Thoracic aorta (tissue), 2 donors: ENCODE data around the gene ORM1. TPM values are rescaled to one million over a fixed set of nuclear protein-coding genes. Genes with fewer than 3 reads are reported as not detected.

ENCODE experiments used
- ATAC-seq: fragments of 150-250 bp; one replicate; pipeline ENCODE4 v1.8.0; 2017; ENCODE audit warnings: low read depth; ENCODE audit not compliant: insufficient number of reproducible peaks, low FRiP score
- DNase-seq: peaks from one replicate; pipeline ENCODE4 v3.0.0-alpha.2; 2020; ENCODE audit warnings: low spot score
- H3K27ac ChIP-seq, 2 donors: fragments of 200-600 bp; sonication (generic); 1 replicate in 1 of 2; 2 replicates in 1 of 2; pipeline ENCODE4 v1.5.1; 2016; ENCODE audit warnings: mild to moderate bottlenecking in 2 of 2, moderate library complexity in 2 of 2
- H3K27me3 ChIP-seq: fragments of 200-600 bp; sonication (generic); replicated peaks from 2 replicates; pipeline ENCODE4 v1.6.0; 2016; ENCODE audit warnings: mild to moderate bottlenecking; ENCODE audit not compliant: insufficient read depth
- H3K36me3 ChIP-seq: fragments of 200-600 bp; sonication (generic); one replicate; pipeline ENCODE4 v1.5.1; 2016
- H3K4me1 ChIP-seq, 2 donors: fragments of 200-600 bp; sonication (generic); 1 replicate in 1 of 2; 2 replicates in 1 of 2; pipeline versions ENCODE4 v1.5.1 to v1.6.0; 2016; ENCODE audit warnings: low read depth in 2 of 2, mild to moderate bottlenecking in 1 of 2; ENCODE audit not compliant: control insufficient read depth in 1 of 2
- H3K4me3 ChIP-seq: fragments of 200-600 bp; sonication (generic); 2 replicates; pipeline ENCODE4 v1.5.1; 2016; ENCODE audit warnings: mild to moderate bottlenecking
- H3K9me3 ChIP-seq: fragments of 200-600 bp; sonication (generic); 2 replicates; pipeline ENCODE4 v1.5.1; 2016
- total RNA-seq, 2 donors: library from RNA; depleted of rRNA; stranded (reverse); fragments of >200 nt; gene quantifications; one replicate each; pipeline versions ENCODE4 v1.1.0 to v1.2.3, GENCODE V29; 2016
- TF ChIP-seq, protein P1 (sequence below): fragments of 200-600 bp; sonication (generic); IDR thresholded peaks from one replicate; pipeline ENCODE4 v1.5.1; 2019; ENCODE audit warnings: antibody characterized with exemption

The ORM1 gene
- total RNA-seq, 2 donors from 2014 or later = not detected

DNA sequence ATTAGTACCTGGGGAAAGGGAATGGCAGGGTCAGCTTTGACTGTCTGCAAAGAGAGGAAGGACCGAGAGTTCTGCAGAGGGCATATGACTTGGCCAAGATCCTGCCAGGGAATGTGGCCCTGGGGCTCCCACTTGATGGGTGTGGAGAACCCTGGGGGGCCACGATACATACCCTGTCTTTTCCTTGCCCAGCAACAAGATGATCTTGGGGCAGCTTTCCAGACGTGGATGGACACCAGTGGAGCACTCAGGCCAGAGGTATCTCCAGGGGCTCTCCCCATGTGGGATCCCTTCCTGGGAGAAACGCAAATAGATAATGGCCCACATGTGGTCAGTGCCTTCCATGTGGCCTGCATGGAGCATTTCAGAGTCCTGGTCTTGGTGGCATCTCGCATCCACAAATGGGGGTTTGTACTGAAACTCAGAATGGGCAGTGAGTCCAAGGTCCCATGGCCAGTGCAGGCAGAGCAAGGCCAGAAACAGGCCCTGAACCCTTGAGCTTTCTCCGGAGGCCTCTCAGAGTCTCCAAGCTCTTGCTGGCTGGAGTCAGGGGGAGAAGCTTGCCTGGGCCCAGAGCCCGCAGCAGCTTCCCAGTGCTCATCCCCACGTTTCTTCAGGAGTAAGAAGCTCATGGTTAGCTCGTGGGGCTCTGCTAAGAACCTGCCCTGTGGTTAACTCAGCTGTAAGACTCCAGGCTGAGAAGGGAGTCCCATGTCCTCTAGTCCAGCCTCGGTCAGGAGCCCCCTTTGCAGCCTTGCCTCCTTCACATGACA is 18.3 kb upstream of the ORM1 start:
- H3K27me3 ChIP-seq = no peaks in the 10 kb centered on the region
- ATAC-seq (no peak), DNase-seq (no peak)
- no peak overlapping the region for H3K27ac ChIP-seq
- peaks cover 0 to 11% of the 10 kb centered on the region in 2 donors for H3K4me1 ChIP-seq
- TF ChIP-seq, protein P1, sequence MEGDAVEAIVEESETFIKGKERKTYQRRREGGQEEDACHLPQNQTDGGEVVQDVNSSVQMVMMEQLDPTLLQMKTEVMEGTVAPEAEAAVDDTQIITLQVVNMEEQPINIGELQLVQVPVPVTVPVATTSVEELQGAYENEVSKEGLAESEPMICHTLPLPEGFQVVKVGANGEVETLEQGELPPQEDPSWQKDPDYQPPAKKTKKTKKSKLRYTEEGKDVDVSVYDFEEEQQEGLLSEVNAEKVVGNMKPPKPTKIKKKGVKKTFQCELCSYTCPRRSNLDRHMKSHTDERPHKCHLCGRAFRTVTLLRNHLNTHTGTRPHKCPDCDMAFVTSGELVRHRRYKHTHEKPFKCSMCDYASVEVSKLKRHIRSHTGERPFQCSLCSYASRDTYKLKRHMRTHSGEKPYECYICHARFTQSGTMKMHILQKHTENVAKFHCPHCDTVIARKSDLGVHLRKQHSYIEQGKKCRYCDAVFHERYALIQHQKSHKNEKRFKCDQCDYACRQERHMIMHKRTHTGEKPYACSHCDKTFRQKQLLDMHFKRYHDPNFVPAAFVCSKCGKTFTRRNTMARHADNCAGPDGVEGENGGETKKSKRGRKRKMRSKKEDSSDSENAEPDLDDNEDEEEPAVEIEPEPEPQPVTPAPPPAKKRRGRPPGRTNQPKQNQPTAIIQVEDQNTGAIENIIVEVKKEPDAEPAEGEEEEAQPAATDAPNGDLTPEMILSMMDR = no peak
- H3K4me3 ChIP-seq = no peak overlapping the region
- peaks cover 33% of the 10 kb centered on the region for H3K36me3 ChIP-seq
- no peaks in the 10 kb centered on the region for H3K9me3 ChIP-seq

DNA sequence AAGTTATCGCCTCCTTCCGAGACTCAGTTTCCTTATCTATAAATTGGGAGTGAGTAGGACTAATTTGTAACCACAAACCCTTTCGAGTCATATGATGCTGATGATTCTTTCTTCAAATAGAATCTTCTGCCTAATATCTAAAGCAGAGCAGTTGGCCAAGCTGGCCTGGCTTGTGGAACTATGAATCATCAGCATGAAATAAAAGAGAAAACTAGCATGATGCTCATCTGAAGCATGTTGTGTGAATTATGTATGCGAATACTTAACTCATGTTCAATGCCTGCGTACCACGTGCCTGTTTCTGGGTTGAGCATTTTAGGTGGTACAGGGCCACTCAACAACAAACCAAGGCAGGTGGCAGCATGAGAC is 15.0 kb upstream of the ORM1 start:
- Histone ChIP-seq H3K4me1 (peaks cover 0 to 4% of the 10 kb centered on the region in 2 donors), H3K27ac (no peak overlapping the region), H3K4me3 (no peak overlapping the region), H3K9me3 (no peaks in the 10 kb centered on the region), H3K27me3 (no peaks in the 10 kb centered on the region), H3K36me3 (peaks cover 24% of the 10 kb centered on the region)
- ATAC-seq (no peak), DNase-seq (no peak)
- TF ChIP-seq, protein P1 = no peak

DNA sequence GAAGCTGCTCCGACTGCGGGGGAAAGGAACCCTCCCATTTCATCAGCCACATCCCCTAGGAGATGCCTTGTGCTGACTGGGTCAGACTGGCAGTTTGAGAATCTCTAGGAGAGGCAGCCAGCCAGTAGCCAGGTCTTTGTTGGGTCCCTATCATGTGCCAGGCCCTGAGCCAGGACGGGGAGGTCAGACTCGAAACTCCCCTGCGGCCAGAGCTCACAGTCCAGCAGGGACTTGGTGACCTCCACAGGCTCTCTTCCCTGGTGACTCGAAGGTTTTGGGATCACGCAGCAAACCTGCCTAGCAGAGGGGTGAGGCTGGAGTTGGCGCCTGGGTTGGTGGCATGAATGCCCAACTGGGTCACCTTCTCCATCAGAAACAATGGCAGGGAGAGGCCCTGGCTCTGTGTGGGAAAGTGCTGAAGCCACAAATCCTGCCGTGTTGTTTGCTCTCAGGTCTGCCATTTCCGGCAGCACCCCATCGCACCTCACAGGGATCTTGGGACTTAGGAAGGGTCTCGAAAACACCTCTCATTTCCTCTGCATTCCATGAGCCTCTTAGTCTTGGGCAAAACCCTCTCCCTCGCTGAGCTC is 14.4 kb upstream of the ORM1 start:
- no peak for ATAC-seq
- Histone ChIP-seq H3K27me3 (no peaks in the 10 kb centered on the region), H3K4me3 (no peak overlapping the region), H3K9me3 (no peaks in the 10 kb centered on the region), H3K27ac (no peak overlapping the region), H3K36me3 (peaks cover 24% of the 10 kb centered on the region), H3K4me1 (peaks cover 0 to 4% of the 10 kb centered on the region in 2 donors)
- TF ChIP-seq, protein P1 = no peak
- no peak for DNase-seq

DNA sequence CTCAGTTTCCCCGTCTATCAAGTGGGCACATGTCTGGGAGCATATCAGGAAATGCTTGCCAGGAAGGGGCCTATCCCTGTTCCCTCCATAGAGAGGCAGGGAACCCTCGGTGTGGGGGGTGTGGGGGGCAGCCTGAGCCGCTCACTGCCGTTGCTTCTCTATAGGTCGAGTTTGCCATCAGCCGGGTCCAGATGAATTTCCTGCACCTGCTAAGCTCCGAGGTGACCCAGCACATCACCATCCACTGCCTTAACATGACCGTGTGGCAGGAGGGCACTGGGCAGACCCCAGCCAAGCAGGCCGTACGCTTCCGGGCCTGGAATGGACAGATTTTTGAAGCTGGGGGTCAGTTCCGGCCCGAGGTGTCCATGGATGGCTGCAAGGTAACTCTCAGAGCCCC is 13.8 kb upstream of the ORM1 start:
- ATAC-seq (no peak), DNase-seq (no peak)
- no peak overlapping the region for H3K4me3 ChIP-seq
- peaks cover 0 to 6% of the 10 kb centered on the region in 2 donors for H3K4me1 ChIP-seq
- no peaks in the 10 kb centered on the region for H3K27me3 ChIP-seq
- TF ChIP-seq, protein P1 = no peak
- no peaks in the 10 kb centered on the region for H3K9me3 ChIP-seq
- H3K27ac ChIP-seq = no peak overlapping the region
- H3K36me3 ChIP-seq = peaks cover 24% of the 10 kb centered on the region

DNA sequence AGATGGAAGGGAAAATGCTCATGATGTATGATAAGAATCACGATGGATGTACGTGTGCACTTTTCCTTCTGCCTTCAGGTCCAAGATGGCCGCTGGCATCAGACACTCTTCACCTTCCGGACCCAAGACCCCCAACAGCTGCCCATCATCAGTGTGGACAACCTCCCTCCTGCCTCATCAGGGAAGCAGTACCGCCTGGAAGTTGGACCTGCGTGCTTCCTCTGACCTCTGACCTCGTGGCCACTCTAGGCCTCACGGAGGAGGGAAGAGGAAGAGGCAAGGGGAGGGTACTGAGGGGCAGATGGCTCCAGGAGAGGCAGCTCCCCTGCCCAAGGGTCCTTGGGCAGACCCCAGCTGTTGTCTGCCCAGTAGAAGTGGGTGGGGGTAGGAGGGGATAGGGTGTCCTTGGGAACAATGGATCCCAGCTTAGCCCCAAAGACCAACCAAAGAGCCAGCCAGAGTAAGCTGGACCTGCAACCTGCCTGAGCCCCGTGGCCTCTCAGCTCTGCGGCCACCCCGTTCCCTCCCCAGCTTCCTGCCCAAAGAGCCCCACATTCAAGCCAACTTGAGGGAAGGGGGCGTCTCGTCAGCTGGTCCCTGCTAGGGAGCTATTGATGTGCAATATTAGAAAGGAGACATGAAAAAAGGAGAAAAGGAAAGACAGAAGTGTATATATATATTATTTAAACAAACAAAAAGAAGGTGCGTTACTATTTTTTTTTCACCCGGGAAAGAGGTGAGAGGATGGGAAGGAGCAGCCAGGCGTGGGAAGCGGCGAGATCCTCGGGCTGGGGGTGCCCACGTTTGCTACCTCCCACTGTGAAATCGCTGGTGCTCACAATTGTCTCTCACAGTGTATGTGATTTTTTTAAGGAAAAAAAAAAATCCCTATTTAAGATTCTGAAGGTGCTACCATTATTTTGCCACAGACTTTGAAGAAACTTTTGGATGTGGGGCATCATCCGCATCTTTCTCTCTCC is 12.1 kb upstream of the ORM1 start:
- Histone ChIP-seq H3K27ac (no peak overlapping the region), H3K27me3 (no peaks in the 10 kb centered on the region), H3K4me3 (no peak overlapping the region), H3K9me3 (no peaks in the 10 kb centered on the region), H3K4me1 (peaks cover 6 to 18% of the 10 kb centered on the region in 2 donors), H3K36me3 (peaks cover 19% of the 10 kb centered on the region)
- DNase-seq (no peak), ATAC-seq (no peak)
- TF ChIP-seq, protein P1 = no peak
